Measurements from ENCODE around the gene CNDP2.
"Not testable (repeated sequence)": the region's sequence is repeated elsewhere in the genome, so short reads cannot be mapped to it uniquely, and the experiment has no call there.

The CNDP2 gene

GRCh38 chr18:74562131-74562730 lies 66.1 kb downstream of the CNDP2 start:
- H3K4me3 ChIP-seq (ENCODE audit: control insufficient read depth, low read depth, low read length), result no peak overlapping the region
- no peak for DNase-seq (ENCODE audit: low read depth)
- TF ChIP-seq CTCF (conservative IDR thresholded peaks at IDR 0.05; ENCODE audit: control insufficient read depth, insufficient read depth, low read depth, low read length), result no peak

GRCh38 chr18:74562775-74563174 lies 66.6 kb downstream of the CNDP2 start:
- TF ChIP-seq CTCF (conservative IDR thresholded peaks at IDR 0.05; ENCODE audit: control insufficient read depth, insufficient read depth, low read depth, low read length), result no peak
- no peak for DNase-seq (ENCODE audit: low read depth)
- H3K4me3 ChIP-seq (ENCODE audit: control insufficient read depth, low read depth, low read length), result no peak overlapping the region

GRCh38 chr18:74563999-74564398 lies 67.8 kb downstream of the CNDP2 start:
- H3K4me3 ChIP-seq (ENCODE audit: control insufficient read depth, low read depth, low read length), result no peak overlapping the region
- DNase-seq (ENCODE audit: low read depth), result no peak
- no peak for TF ChIP-seq CTCF (conservative IDR thresholded peaks at IDR 0.05; ENCODE audit: control insufficient read depth, insufficient read depth, low read depth, low read length)

- H3K4me3 ChIP-seq (ENCODE audit: control insufficient read depth, low read depth, low read length); DNase-seq (ENCODE audit: low read depth): not testable (repeated sequence)
Observed at GRCh38 chr18:74565164-74565563, 69.0 kb downstream of the CNDP2 start.

DNA sequence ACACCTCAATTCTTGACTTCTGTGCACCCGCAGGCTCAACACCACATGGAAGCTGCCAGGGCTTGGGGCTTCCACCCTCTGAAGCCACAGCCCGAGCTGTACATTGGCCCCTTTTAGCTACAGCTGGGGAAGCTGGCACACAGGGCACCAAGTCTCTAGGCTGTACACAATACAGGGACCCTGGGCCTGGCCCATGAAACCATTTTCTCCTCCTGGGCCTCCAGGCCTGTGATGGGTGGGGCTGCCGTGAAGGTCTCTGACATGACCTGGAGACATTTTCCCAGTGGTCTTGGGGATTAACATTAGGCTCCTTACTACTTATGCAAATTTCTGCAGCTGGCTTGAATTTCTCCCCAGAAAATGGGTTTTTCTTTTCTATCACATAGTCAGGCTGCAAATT lies 69.8 kb downstream of the CNDP2 start:
- not testable (repeated sequence) for DNase-seq (ENCODE audit: low read depth); H3K4me3 ChIP-seq (ENCODE audit: control insufficient read depth, low read depth, low read length)

DNA sequence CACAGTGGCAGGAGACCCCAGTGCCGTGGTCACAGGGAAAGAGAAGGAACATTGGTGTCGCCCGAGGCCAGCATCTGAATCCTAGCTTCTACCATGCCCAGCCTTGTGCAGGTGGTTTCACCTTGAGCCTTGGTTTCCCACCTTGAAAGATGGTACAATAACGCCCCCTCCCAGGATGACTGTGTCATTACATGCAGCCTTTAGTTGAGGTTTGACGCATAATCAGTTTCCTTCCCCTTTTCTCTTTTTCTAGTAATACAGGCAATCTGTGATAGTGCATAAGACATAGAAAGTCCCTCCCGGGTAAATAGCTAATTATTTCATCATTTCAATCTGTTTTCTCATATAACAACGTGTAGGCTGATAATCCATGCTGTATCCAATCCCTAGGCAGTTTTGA lies 71.7 kb downstream of the CNDP2 start:
- TF ChIP-seq CTCF (conservative IDR thresholded peaks at IDR 0.05; ENCODE audit: control insufficient read depth, insufficient read depth, low read depth, low read length), result no peak
- no peak overlapping the region for H3K4me3 ChIP-seq (ENCODE audit: control insufficient read depth, low read depth, low read length)

DNA sequence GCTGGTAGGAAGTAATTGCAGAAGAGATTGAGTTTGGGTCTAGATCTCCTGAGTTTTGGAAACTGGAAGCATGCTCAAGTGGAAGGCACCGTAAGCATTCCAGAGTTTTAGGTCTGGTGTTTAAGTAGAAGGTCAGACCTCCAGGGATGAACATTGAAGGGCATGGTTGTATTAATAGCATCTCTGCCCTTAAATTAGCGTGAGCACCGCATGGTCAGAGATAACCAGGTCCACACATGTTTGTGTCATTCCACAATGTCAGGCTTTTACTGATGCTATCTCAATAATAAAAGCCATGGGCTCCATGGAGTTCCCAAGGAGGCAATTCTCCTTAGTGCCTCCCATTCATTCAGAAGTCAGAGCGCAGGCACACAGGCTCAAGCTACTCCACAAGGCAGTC lies 73.2 kb downstream of the CNDP2 start:
- no peak overlapping the region for H3K4me3 ChIP-seq (ENCODE audit: control insufficient read depth, low read depth, low read length)
- no peak for TF ChIP-seq CTCF (conservative IDR thresholded peaks at IDR 0.05; ENCODE audit: control insufficient read depth, insufficient read depth, low read depth, low read length)
- no peak for DNase-seq (ENCODE audit: low read depth)

More for the DNA sequence above, 71.7 kb downstream of the CNDP2 start:
- no peak for DNase-seq (ENCODE audit: low read depth)

- no peak for TF ChIP-seq CTCF (conservative IDR thresholded peaks at IDR 0.05; ENCODE audit: control insufficient read depth, insufficient read depth, low read depth, low read length)
- DNase-seq (ENCODE audit: low read depth), result no peak
- no peak overlapping the region for H3K4me3 ChIP-seq (ENCODE audit: control insufficient read depth, low read depth, low read length)
Observed at GRCh38 chr18:74570266-74570665, 74.1 kb downstream of the CNDP2 start.
